Epithelial cell of proximal tubule (primary cell): ENCODE data around the gene GLRB. TPM values are rescaled to one million over a fixed set of nuclear protein-coding genes. Genes with fewer than 3 reads are reported as not detected.
"Not testable (repeated sequence)": the region's sequence is repeated elsewhere in the genome, so short reads cannot be mapped to it uniquely, and the experiment has no call there.

Experiments used
- DNase-seq: peaks from one replicate; pipeline ENCODE4 v3.0.0-alpha.2; 2011; ENCODE audit warnings: low read depth
- H3K4me3 ChIP-seq: 2 replicates; pipeline ENCODE4 v1.5.1; 2011; ENCODE audit warnings: low read depth, mild to moderate bottlenecking, low read length
- total RNA-seq: library from RNA; depleted of rRNA; stranded (reverse); fragments of >200 nt; gene quantifications from 2 replicates; pipeline ENCODE4 v1.2.3, GENCODE V29; 2015
- TF ChIP-seq, protein P1 (sequence below): conservative IDR thresholded peaks from 2 replicates; pipeline ENCODE4 v1.5.1; 2012; ENCODE audit warnings: low read depth, mild to moderate bottlenecking, low read length

GLRB gene
- total RNA-seq, 1 donor from 2014 or later, result 6.6 TPM

GRCh38 chr4:157050561-157050960 lies 25.4 kb upstream of the GLRB start:
- TF ChIP-seq, protein P1, sequence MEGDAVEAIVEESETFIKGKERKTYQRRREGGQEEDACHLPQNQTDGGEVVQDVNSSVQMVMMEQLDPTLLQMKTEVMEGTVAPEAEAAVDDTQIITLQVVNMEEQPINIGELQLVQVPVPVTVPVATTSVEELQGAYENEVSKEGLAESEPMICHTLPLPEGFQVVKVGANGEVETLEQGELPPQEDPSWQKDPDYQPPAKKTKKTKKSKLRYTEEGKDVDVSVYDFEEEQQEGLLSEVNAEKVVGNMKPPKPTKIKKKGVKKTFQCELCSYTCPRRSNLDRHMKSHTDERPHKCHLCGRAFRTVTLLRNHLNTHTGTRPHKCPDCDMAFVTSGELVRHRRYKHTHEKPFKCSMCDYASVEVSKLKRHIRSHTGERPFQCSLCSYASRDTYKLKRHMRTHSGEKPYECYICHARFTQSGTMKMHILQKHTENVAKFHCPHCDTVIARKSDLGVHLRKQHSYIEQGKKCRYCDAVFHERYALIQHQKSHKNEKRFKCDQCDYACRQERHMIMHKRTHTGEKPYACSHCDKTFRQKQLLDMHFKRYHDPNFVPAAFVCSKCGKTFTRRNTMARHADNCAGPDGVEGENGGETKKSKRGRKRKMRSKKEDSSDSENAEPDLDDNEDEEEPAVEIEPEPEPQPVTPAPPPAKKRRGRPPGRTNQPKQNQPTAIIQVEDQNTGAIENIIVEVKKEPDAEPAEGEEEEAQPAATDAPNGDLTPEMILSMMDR, result no peak
- no peak for DNase-seq
- H3K4me3 ChIP-seq, result no peak overlapping the region

DNA sequence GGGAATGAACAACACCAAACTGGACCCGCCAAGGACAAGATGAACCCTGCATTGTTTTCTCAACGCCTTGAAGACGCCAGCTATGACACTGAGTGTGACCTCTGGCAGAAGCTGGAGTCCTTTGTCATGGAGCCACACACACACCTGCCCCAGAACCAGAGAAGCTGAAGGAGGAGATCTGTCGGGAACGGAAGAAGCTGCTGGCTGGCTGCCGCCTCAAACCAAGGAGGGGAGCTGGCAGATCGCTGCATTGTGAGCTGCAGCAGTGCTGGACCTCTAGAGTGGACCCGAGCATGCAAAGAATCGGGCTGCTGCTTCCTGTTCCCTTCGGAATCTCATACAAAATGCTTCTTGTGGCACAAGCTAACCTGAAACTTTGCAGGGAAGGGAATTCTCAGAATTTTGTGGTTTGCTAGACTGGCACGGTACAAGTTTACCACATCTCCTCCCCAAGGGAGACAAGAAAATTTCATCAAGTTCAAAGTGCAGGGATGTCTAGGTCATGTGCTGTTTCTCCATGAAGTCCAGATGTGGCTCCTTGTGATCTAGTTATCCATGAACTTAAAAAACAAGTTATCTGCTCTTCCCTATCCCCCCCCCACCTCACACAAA lies 23.4 kb upstream of the GLRB start:
- TF ChIP-seq, protein P1, result no peak
- peak; percentile 13 for DNase-seq
- H3K4me3 ChIP-seq, result no peak overlapping the region

- TF ChIP-seq, protein P1, result no peak
- no peak overlapping the region for H3K4me3 ChIP-seq
- no peak for DNase-seq
These were observed 18.7 kb upstream of the GLRB start for GRCh38 chr4:157057218-157057617.

- DNase-seq, H3K4me3 ChIP-seq: not testable (repeated sequence)
These were observed 17.1 kb upstream of the GLRB start for GRCh38 chr4:157058899-157059298.

- DNase-seq, result no peak
- no peak overlapping the region for H3K4me3 ChIP-seq
- TF ChIP-seq, protein P1, result no peak
These were observed 3.9 kb upstream of the GLRB start for GRCh38 chr4:157072002-157072401.

GRCh38 chr4:157075401-157075800 lies 549 bp upstream of the GLRB start:
- TF ChIP-seq, protein P1, result no peak
- no peak for DNase-seq
- H3K4me3 ChIP-seq, result peak overlapping the region; percentile 86

DNA sequence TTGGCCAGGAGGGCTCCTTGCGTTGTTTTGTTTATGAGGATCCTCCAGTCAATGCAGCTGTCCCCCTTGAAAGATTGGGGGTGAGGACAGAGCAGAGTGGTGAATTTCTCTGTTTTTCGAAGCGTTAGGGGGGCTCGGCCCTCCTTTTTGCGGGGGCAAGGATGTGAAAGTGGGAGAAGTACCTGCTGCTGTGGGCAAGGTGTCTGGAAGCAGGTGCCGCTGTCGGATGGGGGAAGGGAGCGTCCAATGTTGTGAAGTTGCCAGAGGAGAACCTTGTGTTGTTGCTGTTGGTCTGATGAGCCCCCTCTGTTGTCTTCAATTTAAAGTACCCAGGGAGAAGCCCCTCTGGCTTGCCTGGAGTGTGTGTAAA lies 613 bp downstream of the GLRB start:
- TF ChIP-seq, protein P1, result no peak
- H3K4me3 ChIP-seq, result peak overlapping the region; percentile 86
- DNase-seq, result no peak
